HEK293 (cell line): ENCODE measurements around the gene QSOX1.
A peak's percentile ranks its signal among the peaks of the same experiment; 100 is the strongest.

ENCODE experiments used
- CTCF ChIA-PET: fragments of 350-600 bp; formaldehyde crosslinking; extraction: SDS; loops from one replicate; lab custom pipeline; 2021; ENCODE audit warnings: antibody characterized with exemption; lab: Yijun Ruan, JAX
- POLR2A ChIA-PET: fragments of 300-600 bp; formaldehyde crosslinking; extraction: SDS; loops from one replicate; lab custom pipeline; 2020; ENCODE audit warnings: antibody characterized with exemption, inconsistent platforms; lab: Yijun Ruan, JAX
- H3K27ac ChIP-seq: fragments of 200-500 bp; sonication (Bioruptor generic); 2 replicates; pipeline ENCODE4 v1.5.1; 2014; ENCODE audit warnings: low read depth, low read length, control low read depth, inconsistent platforms; ENCODE audit errors: extremely low read depth
- H3K36me3 ChIP-seq, 2 experiments: fragments of 200-500 bp in 1 of 2; sonication (Bioruptor generic) in 1 of 2; 1 replicate in 1 of 2; 2 replicates in 1 of 2; pipeline ENCODE4 v1.5.1; 2014 to 2017; ENCODE audit warnings: inconsistent platforms in 2 of 2, low read length in 2 of 2; ENCODE audit not compliant: control insufficient read depth in 2 of 2, insufficient read depth in 1 of 2
- H3K4me1 ChIP-seq: fragments of 200-500 bp; sonication (Bioruptor generic); 2 replicates; pipeline ENCODE4 v1.5.1; 2014; ENCODE audit warnings: mild to moderate bottlenecking, low read length, inconsistent platforms; ENCODE audit not compliant: control insufficient read depth, insufficient read depth
- H3K4me3 ChIP-seq: 2 replicates; pipeline ENCODE4 v1.5.1; 2011; ENCODE audit warnings: low read depth, mild to moderate bottlenecking, control low read depth, low read length, moderate library complexity
- H3K9me3 ChIP-seq: fragments of 200-500 bp; sonication (Bioruptor generic); 2 replicates; pipeline ENCODE4 v1.5.1; 2014; ENCODE audit warnings: low read depth, low read length, inconsistent platforms; ENCODE audit not compliant: control insufficient read depth, insufficient read depth
- EGR2 ChIP-seq: fragments of 450-650 bp; formaldehyde crosslinking; IDR thresholded peaks from 2 replicates; pipeline ENCODE4 v1.5.1; 2016; ENCODE audit warnings: low read depth, missing biosample characterization, missing genetic modification characterization
- GLIS2 ChIP-seq: fragments of 450-650 bp; formaldehyde crosslinking; IDR thresholded peaks from 2 replicates; pipeline ENCODE4 v1.5.1; 2016; ENCODE audit warnings: missing biosample characterization, missing genetic modification characterization
- KLF1 ChIP-seq: fragments of 450-650 bp; formaldehyde crosslinking; IDR thresholded peaks from 2 replicates; pipeline ENCODE4 v1.5.1; 2016; ENCODE audit warnings: missing biosample characterization, missing genetic modification characterization
- KLF16 ChIP-seq: fragments of 450-650 bp; formaldehyde crosslinking; IDR thresholded peaks from 2 replicates; pipeline ENCODE4 v1.5.1; 2017; ENCODE audit warnings: missing biosample characterization, missing genetic modification characterization
- KLF8 ChIP-seq: fragments of 450-650 bp; formaldehyde crosslinking; IDR thresholded peaks from 2 replicates; pipeline ENCODE4 v1.5.1; 2016; ENCODE audit warnings: missing biosample characterization, missing genetic modification characterization
- SETDB1 ChIP-seq: IDR thresholded peaks from one replicate; pipeline ENCODE4 v1.6.1; 2017; ENCODE audit warnings: mild to moderate bottlenecking, low read length, moderate library complexity, mixed read lengths; ENCODE audit not compliant: insufficient read length
- ZBTB11 ChIP-seq: fragments of 450-650 bp; formaldehyde crosslinking; conservative IDR thresholded peaks from 2 replicates; pipeline ENCODE4 v1.5.1; 2016; ENCODE audit warnings: low read depth, missing biosample characterization, missing genetic modification characterization
- ZBTB44 ChIP-seq: fragments of 450-650 bp; IDR thresholded peaks from 2 replicates; pipeline ENCODE4 v1.5.1; 2018; ENCODE audit warnings: missing biosample characterization, mild to moderate bottlenecking, missing genetic modification characterization
- ZFP37 ChIP-seq: fragments of 450-650 bp; formaldehyde crosslinking; IDR thresholded peaks from 2 replicates; pipeline ENCODE4 v1.5.1; 2016; ENCODE audit warnings: missing biosample characterization, missing genetic modification characterization
- ZIC2 ChIP-seq: fragments of 450-650 bp; formaldehyde crosslinking; IDR thresholded peaks from 2 replicates; pipeline ENCODE4 v1.5.1; 2016; ENCODE audit warnings: missing biosample characterization, missing genetic modification characterization
- ZNF175 ChIP-seq: fragments of 450-650 bp; formaldehyde crosslinking; IDR thresholded peaks from 2 replicates; pipeline ENCODE4 v1.5.1; 2016; ENCODE audit warnings: missing biosample characterization, missing genetic modification characterization
- ZNF2 ChIP-seq: fragments of 450-650 bp; formaldehyde crosslinking; IDR thresholded peaks from 2 replicates; pipeline ENCODE4 v1.5.1; 2016; ENCODE audit warnings: missing biosample characterization, missing genetic modification characterization
- ZNF239 ChIP-seq: fragments of 450-650 bp; formaldehyde crosslinking; IDR thresholded peaks from 2 replicates; pipeline ENCODE4 v1.5.1; 2016; ENCODE audit warnings: missing biosample characterization, missing genetic modification characterization
- ZNF292 ChIP-seq: fragments of 450-650 bp; formaldehyde crosslinking; IDR thresholded peaks from 2 replicates; pipeline ENCODE4 v1.5.1; 2016; ENCODE audit warnings: low read depth, missing biosample characterization, missing genetic modification characterization, borderline replicate concordance
- ZNF324 ChIP-seq: fragments of 450-650 bp; formaldehyde crosslinking; IDR thresholded peaks from 2 replicates; pipeline ENCODE4 v1.5.1; 2016; ENCODE audit warnings: missing biosample characterization, missing genetic modification characterization
- ZNF341 ChIP-seq: fragments of 450-650 bp; formaldehyde crosslinking; IDR thresholded peaks from 2 replicates; pipeline ENCODE4; 2016; ENCODE audit warnings: low read depth, missing biosample characterization, missing genetic modification characterization
- ZNF37A ChIP-seq: fragments of 450-650 bp; IDR thresholded peaks from 2 replicates; pipeline ENCODE4 v1.5.1; 2018; ENCODE audit warnings: missing biosample characterization, missing genetic modification characterization
- ZNF394 ChIP-seq: fragments of 450-650 bp; formaldehyde crosslinking; IDR thresholded peaks from 2 replicates; pipeline ENCODE4 v1.5.1; 2016; ENCODE audit warnings: missing biosample characterization, missing genetic modification characterization, mild to moderate bottlenecking, moderate library complexity, borderline replicate concordance
- ZNF501 ChIP-seq: fragments of 450-650 bp; formaldehyde crosslinking; IDR thresholded peaks from 2 replicates; pipeline ENCODE4 v1.5.1; 2016; ENCODE audit warnings: missing biosample characterization, missing genetic modification characterization
- ZNF596 ChIP-seq: fragments of 450-650 bp; IDR thresholded peaks from 2 replicates; pipeline ENCODE4 v1.5.0; 2018; ENCODE audit warnings: missing biosample characterization, mild to moderate bottlenecking, missing genetic modification characterization, moderate library complexity
- ZNF600 ChIP-seq: fragments of 450-650 bp; formaldehyde crosslinking; IDR thresholded peaks from 2 replicates; pipeline ENCODE4 v1.5.1; 2016; ENCODE audit warnings: missing biosample characterization, missing genetic modification characterization
- ZNF610 ChIP-seq: fragments of 450-650 bp; formaldehyde crosslinking; IDR thresholded peaks from 2 replicates; pipeline ENCODE4 v1.5.1; 2016; ENCODE audit warnings: missing biosample characterization, missing genetic modification characterization, borderline replicate concordance
- TF ChIP-seq, protein P1 (sequence below): fragments of 450-650 bp; formaldehyde crosslinking; IDR thresholded peaks from 2 replicates; pipeline ENCODE4 v1.5.1; 2016; ENCODE audit warnings: missing biosample characterization, missing genetic modification characterization
- TF ChIP-seq, protein P2 (sequence below): fragments of 450-650 bp; formaldehyde crosslinking; IDR thresholded peaks from 2 replicates; pipeline ENCODE4 v1.5.1; 2016; ENCODE audit warnings: missing biosample characterization, missing genetic modification characterization

QSOX1 gene

GRCh38 chr1:180228648-180229482 is 74.2 kb downstream of the QSOX1 start:
- ChIA-PET CTCF (no interaction called here), POLR2A (no interaction called here)
- peak overlapping the region; percentile 69 for H3K4me3 ChIP-seq
- H3K9me3 ChIP-seq = no peaks in the 10 kb centered on the region
- TF ChIP-seq SETDB1 (no peak), GLIS2 (tag by site-specific recombination) (peak; percentile 73), ZNF324 (tag by site-specific recombination) (no peak), ZNF501 (tag by site-specific recombination) (no peak), ZNF394 (tag by site-specific recombination) (no peak), ZBTB11 (tag by site-specific recombination) (no peak)
- H3K27ac ChIP-seq = peak overlapping the region; percentile 93; the same call in 1 of the 2 replicates
- no peaks in the 10 kb centered on the region for H3K4me1 ChIP-seq
- H3K36me3 ChIP-seq = no peaks in the 10 kb centered on the region

DNA sequence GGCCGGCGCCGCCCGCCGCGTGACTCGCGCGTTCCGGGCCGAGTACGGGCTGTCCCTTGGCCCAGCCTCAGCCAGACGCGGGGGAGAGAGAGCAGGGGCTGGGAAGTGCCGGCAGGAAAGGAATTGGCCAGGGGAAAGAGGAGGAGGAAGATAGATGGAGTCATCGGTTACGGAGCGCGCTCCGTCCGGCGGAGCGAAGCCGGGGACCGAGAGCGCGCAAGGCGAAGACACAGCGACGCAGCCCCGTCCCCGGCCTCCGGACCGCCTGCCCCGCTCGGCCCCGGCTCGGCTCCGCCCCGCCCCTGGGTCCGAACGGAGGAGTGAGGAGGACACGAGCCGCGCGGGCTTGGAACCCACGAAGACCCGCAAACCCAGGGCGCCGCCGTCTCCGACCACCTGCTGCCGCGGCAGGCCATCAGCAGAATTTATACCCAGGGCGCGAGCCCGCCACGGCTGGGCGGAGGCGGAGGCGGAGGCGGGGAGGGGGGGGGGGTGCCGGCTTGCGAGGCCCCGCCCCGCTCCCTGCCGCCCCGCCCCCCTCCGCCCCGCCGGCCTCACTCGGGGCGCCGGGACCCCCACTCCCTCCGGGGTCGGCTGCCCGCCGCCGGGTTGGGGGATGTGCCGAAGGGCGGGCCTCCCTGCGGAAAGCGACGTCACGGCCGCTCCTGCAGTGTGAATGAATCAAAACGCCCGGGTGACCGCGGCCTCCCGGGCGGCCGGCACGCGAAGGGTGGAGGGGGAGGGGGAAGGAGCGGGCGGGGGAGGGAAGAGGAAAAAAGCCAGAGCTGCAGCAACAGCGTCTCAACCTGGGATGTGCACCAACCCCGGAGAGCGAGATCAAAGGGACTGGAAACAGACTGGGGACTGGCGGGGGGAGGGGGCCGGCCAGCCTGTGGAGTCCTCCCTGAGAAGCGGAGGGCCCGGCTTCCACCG is 75.1 kb downstream of the QSOX1 start, which contains the start of gene LHX4:
TSS of gene LHX4 (plus strand) at position 782 of the 933 bp plus-strand sequence. CDS start 266 bp downstream, outside the sequence.
- Histone ChIP-seq H3K4me3 (peak within 1 kb of the TSS; percentile 69), H3K4me1 (no peaks in the 10 kb centered on the region), H3K27ac (peak within 1 kb of the TSS; percentile 93), H3K36me3 (no peaks in the 10 kb centered on the region), H3K9me3 (no peaks in the 10 kb centered on the region)
- POLR2A ChIA-PET = interaction anchor here (0.5 to 2.2 kb wide), 6 partner anchors 10 to 386 kb away, joined by 3 to 6 read pairs (median 4); no protein-coding TSS in a partner anchor
- CTCF ChIA-PET = no interaction called here
- TF ChIP-seq ZNF596 (tag by site-specific recombination) = peak; percentile 64; the same call in 1 of the 2 replicates
- peak; percentile 62; the same call in 1 of the 2 replicates for TF ChIP-seq ZFP37 (tag by site-specific recombination)
- TF ChIP-seq ZNF600 (tag by site-specific recombination) = peak; percentile 81
- peak; percentile 54 for TF ChIP-seq EGR2
- peak; percentile 45; the same call in 1 of the 2 replicates for TF ChIP-seq KLF8 (tag by site-specific recombination)
- TF ChIP-seq, protein P1, sequence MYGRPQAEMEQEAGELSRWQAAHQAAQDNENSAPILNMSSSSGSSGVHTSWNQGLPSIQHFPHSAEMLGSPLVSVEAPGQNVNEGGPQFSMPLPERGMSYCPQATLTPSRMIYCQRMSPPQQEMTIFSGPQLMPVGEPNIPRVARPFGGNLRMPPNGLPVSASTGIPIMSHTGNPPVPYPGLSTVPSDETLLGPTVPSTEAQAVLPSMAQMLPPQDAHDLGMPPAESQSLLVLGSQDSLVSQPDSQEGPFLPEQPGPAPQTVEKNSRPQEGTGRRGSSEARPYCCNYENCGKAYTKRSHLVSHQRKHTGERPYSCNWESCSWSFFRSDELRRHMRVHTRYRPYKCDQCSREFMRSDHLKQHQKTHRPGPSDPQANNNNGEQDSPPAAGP (tag by site-specific recombination) = 0 out of 2 replicates have a peak, but pooled peaks have one; percentile 26
- no peak for TF ChIP-seq ZNF292 (tag by site-specific recombination)
- TF ChIP-seq ZNF239 = no peak
- TF ChIP-seq KLF1 = 0 out of 2 replicates have a peak, but pooled peaks have one; percentile 14
- TF ChIP-seq ZIC2 = peak; percentile 82
- TF ChIP-seq ZNF610 (tag by site-specific recombination) = no peak
- peak; percentile 42; the same call in 1 of the 2 replicates for TF ChIP-seq ZBTB44
- TF ChIP-seq ZNF175 (tag by site-specific recombination) = no peak
- peak; percentile 68; the same call in 1 of the 2 replicates for TF ChIP-seq ZNF501 (tag by site-specific recombination)
- TF ChIP-seq, protein P2, sequence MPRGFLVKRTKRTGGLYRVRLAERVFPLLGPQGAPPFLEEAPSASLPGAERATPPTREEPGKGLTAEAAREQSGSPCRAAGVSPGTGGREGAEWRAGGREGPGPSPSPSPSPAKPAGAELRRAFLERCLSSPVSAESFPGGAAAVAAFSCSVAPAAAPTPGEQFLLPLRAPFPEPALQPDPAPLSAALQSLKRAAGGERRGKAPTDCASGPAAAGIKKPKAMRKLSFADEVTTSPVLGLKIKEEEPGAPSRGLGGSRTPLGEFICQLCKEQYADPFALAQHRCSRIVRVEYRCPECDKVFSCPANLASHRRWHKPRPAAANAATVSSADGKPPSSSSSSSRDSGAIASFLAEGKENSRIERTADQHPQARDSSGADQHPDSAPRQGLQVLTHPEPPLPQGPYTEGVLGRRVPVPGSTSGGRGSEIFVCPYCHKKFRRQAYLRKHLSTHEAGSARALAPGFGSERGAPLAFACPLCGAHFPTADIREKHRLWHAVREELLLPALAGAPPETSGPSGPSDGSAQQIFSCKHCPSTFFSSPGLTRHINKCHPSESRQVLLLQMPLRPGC = peak; percentile 24; the same call in 1 of the 2 replicates
- no peak for TF ChIP-seq ZNF37A (tag by site-specific recombination)
- TF ChIP-seq ZNF2 (tag by site-specific recombination) = peak; percentile 54; the same call in 1 of the 2 replicates
- peak; percentile 77 for TF ChIP-seq ZNF341 (tag by site-specific recombination)
- TF ChIP-seq KLF16 (tag by site-specific recombination) = 0 out of 2 replicates have a peak, but pooled peaks have one; percentile 45
